Naive thymus-derived CD4-positive, alpha-beta T cell (primary cell): ENCODE results near the gene PDSS2. TPM values are rescaled to one million over a fixed set of nuclear protein-coding genes. Genes with fewer than 3 reads are reported as not detected.

Experiments used
- ATAC-seq: fragments of 150-1000 bp; cut with Tn5 transposase; 2 replicates; pipeline ENCODE4 v1.10.0; 2021; ENCODE audit warnings: mild to moderate bottlenecking, moderate library complexity
- CTCF ChIA-PET: fragments of 350-600 bp; sonication (Branson Sonifier 250); formaldehyde crosslinking; loops from one replicate; lab custom pipeline; 2021; ENCODE audit warnings: antibody characterized with exemption; lab: Charles Lee
- POLR2A ChIA-PET: fragments of 350-600 bp; sonication (Branson Sonifier 250); formaldehyde crosslinking; loops from one replicate; lab custom pipeline; 2021; ENCODE audit warnings: antibody characterized with exemption, inconsistent platforms; lab: Charles Lee
- DNase-seq, 9 donors: peaks; one replicate each; pipeline versions ENCODE4 v3.0.0 to v3.0.0-alpha.2; 2020 to 2022; ENCODE audit warnings: mixed read lengths in 1 of 9
- H3K27ac ChIP-seq: one replicate; pipeline ENCODE4 v1.7.0; 2013; ENCODE audit warnings: mild to moderate bottlenecking, low read depth, low read length, moderate library complexity
- H3K27me3 ChIP-seq, 2 donors: one replicate each; pipeline ENCODE4 v1.7.0; 2013; ENCODE audit warnings: low read length in 2 of 2, mild to moderate bottlenecking in 2 of 2, moderate library complexity in 2 of 2; ENCODE audit not compliant: control insufficient read depth in 2 of 2, insufficient read depth in 2 of 2
- H3K36me3 ChIP-seq, 3 experiments: 1 replicate in 2 of 3; 2 replicates in 1 of 3; pipeline ENCODE4 v1.7.0; 2013; ENCODE audit warnings: low read length in 3 of 3, mild to moderate bottlenecking in 3 of 3, moderate library complexity in 1 of 3; ENCODE audit not compliant: insufficient read depth in 3 of 3, control insufficient read depth in 2 of 3
- H3K4me1 ChIP-seq, 2 donors: one replicate each; pipeline ENCODE4 v1.7.0; 2013; ENCODE audit warnings: low read length in 2 of 2, mild to moderate bottlenecking in 2 of 2, moderate library complexity in 1 of 2; ENCODE audit not compliant: control insufficient read depth in 2 of 2, insufficient read depth in 2 of 2
- H3K4me3 ChIP-seq: 2 replicates; pipeline ENCODE4 v1.7.0; 2013; ENCODE audit warnings: mild to moderate bottlenecking, low read length
- H3K9me3 ChIP-seq, 3 experiments: 1 replicate in 2 of 3; 2 replicates in 1 of 3; pipeline ENCODE4 v1.7.0; 2013; ENCODE audit warnings: low read length in 3 of 3; ENCODE audit not compliant: control insufficient read depth in 2 of 3
- H3K27ac Mint-ChIP-seq, 9 donors: one replicate each; pipeline ENCODE4 v1.8.0; 2020 to 2022; ENCODE audit warnings: mixed read lengths in 9 of 9, mild to moderate bottlenecking in 8 of 9, moderate library complexity in 5 of 9, inconsistent platforms in 2 of 9
- H3K27me3 Mint-ChIP-seq, 5 donors: one replicate each; pipeline ENCODE4 v1.8.0; 2021 to 2022; ENCODE audit warnings: mixed read lengths in 5 of 5, mild to moderate bottlenecking in 1 of 5
- H3K36me3 Mint-ChIP-seq, 5 donors: one replicate each; pipeline ENCODE4 v1.8.0; 2020 to 2022; ENCODE audit warnings: mixed read lengths in 5 of 5, mild to moderate bottlenecking in 3 of 5, inconsistent platforms in 1 of 5
- H3K4me1 Mint-ChIP-seq, 7 donors: one replicate each; pipeline ENCODE4 v1.8.0; 2020 to 2022; ENCODE audit warnings: mixed read lengths in 7 of 7, mild to moderate bottlenecking in 3 of 7, inconsistent platforms in 1 of 7
- H3K4me3 Mint-ChIP-seq, 10 donors: one replicate each; pipeline ENCODE4 v1.8.0; 2020 to 2022; ENCODE audit warnings: mild to moderate bottlenecking in 10 of 10, mixed read lengths in 10 of 10, moderate library complexity in 6 of 10, inconsistent platforms in 2 of 10
- H3K9me3 Mint-ChIP-seq, 11 donors: one replicate each; pipeline ENCODE4 v1.8.0; 2020 to 2022; ENCODE audit warnings: mixed read lengths in 11 of 11, mild to moderate bottlenecking in 4 of 11, inconsistent platforms in 1 of 11, moderate library complexity in 1 of 11
- intact Hi-C, 2 donors: fragments of 100-400 bp; cut with micrococcal nuclease; formaldehyde crosslinking; loops; one replicate each; pipeline ENCODE4 v1.15.1; 2023
- polyA plus RNA-seq, 2 donors: library from polyadenylated mRNA; unstranded; fragments of 300-500 nt; fragmentation: Illumina TruSeq; gene quantifications; one replicate each; pipeline ENCODE4 v1.2.3, GENCODE V29; 2021
- total RNA-seq, 6 experiments: library from RNA in 5 of 6; stranded (reverse) in 5 of 6; gene quantifications; 1 replicate in 5 of 6; 2 replicates in 1 of 6; pipeline ENCODE4 v1.2.3 and lab custom pipeline; 2021 to 2026

The PDSS2 gene
- total and polyA plus RNA-seq, 7 experiments from 2014 or later, result 12.0 to 16.6 (median 12.4) TPM

DNA sequence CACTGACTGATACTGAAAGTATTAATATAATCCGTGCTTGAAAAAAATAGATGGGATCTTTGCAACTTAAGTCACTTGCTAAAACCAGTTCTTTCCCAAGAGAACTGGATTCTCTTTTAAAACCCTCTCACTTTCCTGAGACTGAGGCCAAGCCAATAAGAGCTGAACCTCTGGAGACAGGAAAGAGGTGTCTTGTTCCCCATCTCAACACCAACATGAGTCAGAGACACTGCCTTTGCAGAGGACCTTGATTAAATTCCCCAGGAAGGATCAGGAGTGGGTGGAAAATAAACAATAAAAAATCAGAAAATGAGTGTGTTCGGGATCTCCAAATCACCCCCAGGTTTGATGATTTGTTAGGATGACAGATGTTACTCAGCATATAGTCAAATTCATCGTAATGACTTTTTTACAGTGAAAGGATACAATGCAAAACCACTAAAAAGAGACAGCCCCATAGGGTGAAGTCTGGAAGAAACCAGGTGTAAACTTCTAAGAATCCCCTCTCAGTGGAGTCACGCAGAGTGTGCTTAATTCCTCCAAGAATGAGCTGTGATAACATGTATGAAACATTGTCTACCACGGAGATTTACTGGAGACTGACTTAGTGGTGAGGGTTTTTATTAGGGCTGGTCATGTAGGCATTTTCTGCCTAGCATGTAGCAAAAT is 221.2 kb downstream of the PDSS2 start:
- H3K9me3 ChIP-seq, result no peaks in the 10 kb centered on the region
- peaks cover 0 to 15% (median 0%) of the 10 kb centered on the region in 3 experiments for H3K36me3 ChIP-seq
- intact Hi-C loops, result no loop called here
- no peaks in the 10 kb centered on the region for H3K4me1 ChIP-seq
- ATAC-seq (no peak), DNase-seq (no peak)
- no peak overlapping the region for H3K27ac Mint-ChIP-seq
- POLR2A ChIA-PET, result no interaction called here
- H3K4me3 ChIP-seq, result no peak overlapping the region
- H3K27me3 Mint-ChIP-seq, result no peaks in the 10 kb centered on the region
- H3K4me1 Mint-ChIP-seq, result no peaks in the 10 kb centered on the region
- H3K9me3 Mint-ChIP-seq, result peaks cover 0 to 29% (median 10%) of the 10 kb centered on the region in 11 donors
- no peaks in the 10 kb centered on the region for H3K27me3 ChIP-seq
- peaks cover 0 to 58% (median 45%) of the 10 kb centered on the region in 5 donors for H3K36me3 Mint-ChIP-seq
- H3K4me3 Mint-ChIP-seq, result no peak overlapping the region
- H3K27ac ChIP-seq, result no peak overlapping the region
- CTCF ChIA-PET, result no interaction called here

DNA sequence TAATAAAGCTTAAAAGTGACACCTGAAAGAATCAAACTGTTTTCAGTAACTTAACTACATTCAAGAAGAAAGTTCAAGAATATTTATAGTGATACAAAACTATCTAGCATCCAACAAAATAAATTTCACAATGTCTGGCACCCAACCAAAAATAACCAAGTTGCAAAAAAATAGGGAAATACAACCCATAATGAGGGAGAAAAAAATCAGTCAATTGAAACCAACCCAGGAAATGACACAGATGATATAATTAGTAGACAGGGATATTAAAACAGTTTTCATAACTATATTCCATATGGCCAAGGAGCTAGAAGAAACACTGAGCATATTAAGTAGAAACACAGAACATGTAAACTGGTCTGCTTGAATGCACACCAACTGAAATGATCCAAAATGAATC is 223.9 kb downstream of the PDSS2 start:
- Mint-ChIP-seq H3K36me3 (peaks cover 5 to 59% (median 50%) of the 10 kb centered on the region in 5 donors), H3K9me3 (peaks cover 0 to 29% (median 10%) of the 10 kb centered on the region in 11 donors), H3K4me3 (no peak overlapping the region), H3K27me3 (no peaks in the 10 kb centered on the region), H3K27ac (no peak overlapping the region), H3K4me1 (no peaks in the 10 kb centered on the region)
- Histone ChIP-seq H3K27ac (no peak overlapping the region), H3K36me3 (peaks cover 0 to 15% (median 0%) of the 10 kb centered on the region in 3 experiments), H3K4me3 (no peak overlapping the region), H3K4me1 (no peaks in the 10 kb centered on the region), H3K27me3 (no peaks in the 10 kb centered on the region), H3K9me3 (no peaks in the 10 kb centered on the region)
- CTCF ChIA-PET, result no interaction called here
- intact Hi-C loops, result no loop called here
- POLR2A ChIA-PET, result no interaction called here
- no peak for ATAC-seq
- no peak for DNase-seq

DNA sequence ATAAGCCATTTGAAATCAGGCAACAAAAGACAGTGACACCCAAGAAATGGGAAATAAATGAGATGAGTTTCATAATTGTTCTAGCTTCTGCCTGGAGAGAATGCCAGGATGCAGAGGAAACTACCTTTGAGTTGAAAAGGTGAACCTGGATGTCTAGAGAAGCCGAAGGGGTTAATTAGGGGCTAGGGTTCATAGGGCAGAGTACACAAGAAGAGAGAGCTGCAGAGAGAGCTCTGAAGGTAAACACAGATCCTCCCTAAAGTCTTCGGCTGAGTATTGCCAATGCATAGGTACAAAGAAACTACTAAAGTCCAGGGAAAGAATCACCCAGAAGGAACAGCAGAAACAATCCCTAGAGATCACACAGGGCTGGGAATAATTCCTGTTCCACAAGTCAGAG is 224.4 kb downstream of the PDSS2 start:
- CTCF ChIA-PET, result no interaction called here
- ATAC-seq (no peak), DNase-seq (no peak)
- no peaks in the 10 kb centered on the region for H3K4me1 ChIP-seq
- Mint-ChIP-seq H3K9me3 (peaks cover 0 to 29% (median 10%) of the 10 kb centered on the region in 11 donors), H3K27me3 (no peaks in the 10 kb centered on the region), H3K4me1 (no peaks in the 10 kb centered on the region), H3K36me3 (peaks cover 5 to 61% (median 50%) of the 10 kb centered on the region in 5 donors), H3K4me3 (no peak overlapping the region), H3K27ac (no peak overlapping the region)
- no peak overlapping the region for H3K4me3 ChIP-seq
- H3K27ac ChIP-seq, result no peak overlapping the region
- H3K27me3 ChIP-seq, result no peaks in the 10 kb centered on the region
- POLR2A ChIA-PET, result no interaction called here
- no peaks in the 10 kb centered on the region for H3K9me3 ChIP-seq
- peaks cover 0 to 15% (median 0%) of the 10 kb centered on the region in 3 experiments for H3K36me3 ChIP-seq
- intact Hi-C loops, result no loop called here

DNA sequence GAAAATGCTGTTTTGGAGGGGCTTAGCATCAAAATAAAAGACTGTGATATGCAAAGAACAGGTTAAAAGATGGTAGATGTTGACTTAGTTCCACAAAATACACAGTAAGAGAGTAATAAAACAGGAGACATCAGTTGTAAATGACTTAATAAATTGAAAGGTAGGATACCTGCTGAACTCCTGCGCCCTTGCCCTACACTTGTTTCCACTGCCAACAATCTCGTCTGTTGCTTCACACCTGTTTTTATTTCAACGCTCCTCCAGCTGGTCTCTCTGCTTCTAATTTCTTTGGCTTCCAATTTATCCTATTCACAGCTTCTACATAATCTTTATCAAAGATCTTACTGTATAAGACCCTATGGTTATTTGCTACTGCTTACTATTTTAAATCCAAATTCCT is 228.1 kb downstream of the PDSS2 start:
- H3K4me3 Mint-ChIP-seq, result no peak overlapping the region
- no peaks in the 10 kb centered on the region for H3K4me1 ChIP-seq
- H3K27ac ChIP-seq, result no peak overlapping the region
- ChIA-PET POLR2A (no interaction called here), CTCF (no interaction called here)
- H3K36me3 Mint-ChIP-seq, result peaks cover 13 to 58% (median 47%) of the 10 kb centered on the region in 5 donors
- H3K27ac Mint-ChIP-seq, result no peak overlapping the region
- no peak for DNase-seq
- ATAC-seq, result no peak
- H3K27me3 ChIP-seq, result no peaks in the 10 kb centered on the region
- H3K27me3 Mint-ChIP-seq, result no peaks in the 10 kb centered on the region
- intact Hi-C loops, result no loop called here
- peaks cover 0 to 2% (median 0%) of the 10 kb centered on the region in 3 experiments for H3K36me3 ChIP-seq
- H3K4me3 ChIP-seq, result no peak overlapping the region
- H3K9me3 Mint-ChIP-seq, result peaks cover 2 to 15% (median 8%) of the 10 kb centered on the region in 11 donors
- H3K9me3 ChIP-seq, result no peaks in the 10 kb centered on the region
- H3K4me1 Mint-ChIP-seq, result peaks cover 0 to 2% (median 0%) of the 10 kb centered on the region in 7 donors

DNA sequence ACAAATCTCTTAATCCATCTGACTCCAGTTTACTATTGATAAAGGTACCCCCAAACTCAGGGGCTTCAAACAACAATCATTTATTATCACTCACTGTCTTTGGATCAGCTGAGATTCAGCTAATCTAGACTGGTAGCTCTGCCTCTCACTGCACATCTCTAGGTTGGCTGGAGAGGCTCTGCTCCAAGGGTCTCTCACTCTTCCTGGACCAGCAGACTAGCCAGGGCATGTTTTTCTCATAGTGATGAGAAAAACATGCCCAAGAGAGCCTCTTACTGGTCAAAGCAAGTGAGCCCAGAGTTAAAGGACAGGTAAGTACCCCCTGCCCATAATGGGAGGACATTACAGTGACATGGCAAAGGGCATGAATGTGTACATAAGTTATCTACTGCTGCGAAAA is 228.9 kb downstream of the PDSS2 start:
- intact Hi-C loops, result no loop called here

DNA sequence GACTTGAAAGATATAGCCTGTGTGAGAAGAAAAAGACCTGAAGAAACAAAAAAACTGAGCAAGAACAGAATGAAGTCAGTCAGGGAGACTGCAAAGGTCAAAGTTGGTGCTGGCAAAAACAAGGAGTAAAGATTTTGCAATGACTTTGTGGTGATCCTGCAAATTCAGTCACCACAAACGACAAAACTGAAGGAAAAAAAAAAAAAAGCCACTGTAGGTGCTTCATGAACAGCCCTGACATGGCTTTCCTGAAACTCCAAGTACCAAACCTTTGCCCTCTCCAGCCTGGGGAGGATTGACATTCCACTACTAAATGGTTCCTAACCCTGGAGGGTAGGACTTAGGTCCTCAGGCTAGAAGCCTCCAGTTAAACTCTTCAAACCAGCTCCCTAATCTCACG is 229.3 kb downstream of the PDSS2 start:
- H3K27me3 Mint-ChIP-seq, result no peaks in the 10 kb centered on the region
- H3K4me1 Mint-ChIP-seq, result peaks cover 0 to 2% (median 0%) of the 10 kb centered on the region in 7 donors
- no peak overlapping the region for H3K27ac Mint-ChIP-seq
- H3K27ac ChIP-seq, result no peak overlapping the region
- no peaks in the 10 kb centered on the region for H3K9me3 ChIP-seq
- POLR2A ChIA-PET, result no interaction called here
- H3K4me3 ChIP-seq, result no peak overlapping the region
- intact Hi-C loops, result no loop called here
- H3K4me3 Mint-ChIP-seq, result no peak overlapping the region
- no peaks in the 10 kb centered on the region for H3K4me1 ChIP-seq
- DNase-seq (no peak), ATAC-seq (no peak)
- H3K36me3 Mint-ChIP-seq, result peaks cover 8 to 54% (median 37%) of the 10 kb centered on the region in 5 donors
- CTCF ChIA-PET, result no interaction called here
- H3K27me3 ChIP-seq, result no peaks in the 10 kb centered on the region
- H3K9me3 Mint-ChIP-seq, result peaks cover 0 to 5% (median 0%) of the 10 kb centered on the region in 11 donors
- H3K36me3 ChIP-seq, result no peaks in the 10 kb centered on the region

More for the DNA sequence above, 228.9 kb downstream of the PDSS2 start:
- no peak for DNase-seq
- CTCF ChIA-PET, result no interaction called here
- Mint-ChIP-seq H3K4me3 (no peak overlapping the region), H3K9me3 (peaks cover 0 to 7% (median under 1%) of the 10 kb centered on the region in 11 donors), H3K27ac (no peak overlapping the region), H3K27me3 (no peaks in the 10 kb centered on the region), H3K4me1 (peaks cover 0 to 2% (median 0%) of the 10 kb centered on the region in 7 donors), H3K36me3 (peaks cover 10 to 55% (median 41%) of the 10 kb centered on the region in 5 donors)
- Histone ChIP-seq H3K4me3 (no peak overlapping the region), H3K36me3 (no peaks in the 10 kb centered on the region), H3K9me3 (no peaks in the 10 kb centered on the region), H3K27ac (no peak overlapping the region), H3K27me3 (no peaks in the 10 kb centered on the region), H3K4me1 (no peaks in the 10 kb centered on the region)
- no peak for ATAC-seq
- POLR2A ChIA-PET, result no interaction called here

DNA sequence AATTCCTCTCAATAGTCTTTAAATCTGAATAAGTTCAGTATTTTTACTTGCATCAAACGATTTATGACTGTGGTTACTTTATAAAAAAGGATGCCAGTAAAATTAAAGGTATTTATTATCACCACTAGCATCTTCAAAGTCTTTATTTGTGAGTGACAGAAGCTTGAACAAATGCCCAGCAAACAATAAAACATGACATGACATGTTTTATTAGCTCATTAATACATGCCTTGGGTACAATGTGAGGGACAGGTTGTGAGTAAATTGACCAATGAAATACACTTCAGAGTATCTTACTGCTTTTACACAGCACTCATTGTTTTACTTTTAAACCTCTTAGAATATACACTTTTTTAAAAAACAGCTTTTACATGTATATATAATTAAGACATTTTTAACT is 230.6 kb downstream of the PDSS2 start:
- Histone ChIP-seq H3K36me3 (no peaks in the 10 kb centered on the region), H3K27me3 (no peaks in the 10 kb centered on the region), H3K27ac (no peak overlapping the region), H3K4me3 (no peak overlapping the region), H3K4me1 (no peaks in the 10 kb centered on the region), H3K9me3 (no peaks in the 10 kb centered on the region)
- H3K4me1 Mint-ChIP-seq, result peaks cover 0 to 2% (median 0%) of the 10 kb centered on the region in 7 donors
- ChIA-PET POLR2A (interaction anchor here (0.6 kb wide), 1 partner anchor 629 kb away, joined by 6 read pairs; no protein-coding TSS in a partner anchor), CTCF (no interaction called here)
- peaks cover 0 to 5% (median 0%) of the 10 kb centered on the region in 11 donors for H3K9me3 Mint-ChIP-seq
- no peak overlapping the region for H3K4me3 Mint-ChIP-seq
- ATAC-seq (no peak), DNase-seq (no peak)
- H3K27ac Mint-ChIP-seq, result no peak overlapping the region
- intact Hi-C loops, result no loop called here
- no peaks in the 10 kb centered on the region for H3K27me3 Mint-ChIP-seq
- H3K36me3 Mint-ChIP-seq, result peaks cover 6 to 58% (median 40%) of the 10 kb centered on the region in 5 donors
